Epithelial cell of proximal tubule (primary cell): ENCODE results near the gene RASSF4. TPM values are rescaled to one million over a fixed set of nuclear protein-coding genes. Genes with fewer than 3 reads are reported as not detected.

Source experiments
- DNase-seq: peaks from one replicate; pipeline ENCODE4 v3.0.0-alpha.2; 2011; ENCODE audit warnings: low read depth
- H3K4me3 ChIP-seq: 2 replicates; pipeline ENCODE4 v1.5.1; 2011; ENCODE audit warnings: low read depth, mild to moderate bottlenecking, low read length
- total RNA-seq: library from RNA; depleted of rRNA; stranded (reverse); fragments of >200 nt; gene quantifications from 2 replicates; pipeline ENCODE4 v1.2.3, GENCODE V29; 2015
- TF ChIP-seq, protein P1 (sequence below): conservative IDR thresholded peaks from 2 replicates; pipeline ENCODE4 v1.5.1; 2012; ENCODE audit warnings: low read depth, mild to moderate bottlenecking, low read length

RASSF4 gene
- total RNA-seq, 1 donor from 2014 or later, result 23.1 TPM

- TF ChIP-seq, protein P1, sequence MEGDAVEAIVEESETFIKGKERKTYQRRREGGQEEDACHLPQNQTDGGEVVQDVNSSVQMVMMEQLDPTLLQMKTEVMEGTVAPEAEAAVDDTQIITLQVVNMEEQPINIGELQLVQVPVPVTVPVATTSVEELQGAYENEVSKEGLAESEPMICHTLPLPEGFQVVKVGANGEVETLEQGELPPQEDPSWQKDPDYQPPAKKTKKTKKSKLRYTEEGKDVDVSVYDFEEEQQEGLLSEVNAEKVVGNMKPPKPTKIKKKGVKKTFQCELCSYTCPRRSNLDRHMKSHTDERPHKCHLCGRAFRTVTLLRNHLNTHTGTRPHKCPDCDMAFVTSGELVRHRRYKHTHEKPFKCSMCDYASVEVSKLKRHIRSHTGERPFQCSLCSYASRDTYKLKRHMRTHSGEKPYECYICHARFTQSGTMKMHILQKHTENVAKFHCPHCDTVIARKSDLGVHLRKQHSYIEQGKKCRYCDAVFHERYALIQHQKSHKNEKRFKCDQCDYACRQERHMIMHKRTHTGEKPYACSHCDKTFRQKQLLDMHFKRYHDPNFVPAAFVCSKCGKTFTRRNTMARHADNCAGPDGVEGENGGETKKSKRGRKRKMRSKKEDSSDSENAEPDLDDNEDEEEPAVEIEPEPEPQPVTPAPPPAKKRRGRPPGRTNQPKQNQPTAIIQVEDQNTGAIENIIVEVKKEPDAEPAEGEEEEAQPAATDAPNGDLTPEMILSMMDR, result no peak
- H3K4me3 ChIP-seq, result no peak overlapping the region
- no peak for DNase-seq
Measured at GRCh38 chr10:44979281-44980191, 19.9 kb downstream of the RASSF4 start.

GRCh38 chr10:44980309-44981171 lies 20.9 kb downstream of the RASSF4 start:
- H3K4me3 ChIP-seq, result no peak overlapping the region
- TF ChIP-seq, protein P1, result no peak
- no peak for DNase-seq

GRCh38 chr10:44981172-44982113 lies 21.8 kb downstream of the RASSF4 start:
- DNase-seq, result peak; percentile 83
- TF ChIP-seq, protein P1, result no peak
- no peak overlapping the region for H3K4me3 ChIP-seq

GRCh38 chr10:44982114-44982460 lies 22.5 kb downstream of the RASSF4 start:
- TF ChIP-seq, protein P1, result no peak
- no peak overlapping the region for H3K4me3 ChIP-seq
- DNase-seq, result no peak

DNA sequence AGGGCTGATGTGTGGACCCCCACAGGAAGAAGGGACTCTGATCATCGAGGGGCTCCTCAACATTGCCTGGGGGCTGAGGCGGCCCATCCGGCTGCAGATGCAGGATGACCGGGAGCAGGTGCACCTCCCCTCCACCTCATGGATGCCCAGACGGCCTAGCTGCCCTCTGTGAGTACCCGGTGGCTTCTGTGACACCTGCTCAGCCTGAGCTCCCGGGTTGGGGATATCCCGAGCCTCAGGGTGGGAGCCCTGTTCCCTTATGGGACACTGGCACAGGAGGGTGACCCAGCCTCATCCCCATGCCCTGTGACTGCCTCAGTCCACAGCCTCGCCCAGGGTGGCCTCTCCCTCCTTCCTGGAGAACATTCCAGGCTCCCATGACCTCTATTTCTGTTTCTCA lies 22.9 kb downstream of the RASSF4 start:
- TF ChIP-seq, protein P1, result no peak
- no peak for DNase-seq
- H3K4me3 ChIP-seq, result no peak overlapping the region

GRCh38 chr10:44983066-44983894 lies 23.7 kb downstream of the RASSF4 start:
- no peak for DNase-seq
- no peak overlapping the region for H3K4me3 ChIP-seq
- TF ChIP-seq, protein P1, result no peak
